Measurements from ENCODE around the gene BICDL1.

DNA sequence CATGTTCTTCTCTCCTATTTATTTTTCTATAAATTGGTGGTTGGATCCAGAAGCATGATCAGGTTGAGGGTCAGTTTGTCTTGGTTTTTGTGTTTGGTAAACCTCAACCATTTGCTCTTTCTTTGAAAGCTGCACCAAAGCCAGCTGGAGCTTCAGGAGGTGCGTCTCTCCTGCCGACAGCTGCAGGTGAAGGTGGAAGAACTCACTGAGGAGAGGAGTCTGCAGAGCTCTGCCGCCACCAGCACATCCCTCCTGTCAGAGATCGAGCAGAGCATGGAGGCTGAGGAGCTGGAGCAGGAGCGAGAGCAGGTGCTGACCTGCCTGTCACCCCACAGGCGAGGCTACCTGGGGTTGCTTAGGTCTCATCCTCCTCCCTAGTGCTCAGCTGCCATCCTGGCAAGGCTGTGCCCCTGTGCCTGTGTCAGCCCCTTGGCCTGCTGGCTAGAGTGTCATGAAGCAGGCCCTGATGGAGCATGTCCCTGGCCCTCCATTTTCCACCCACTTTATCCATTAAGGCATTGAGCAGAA is 82.5 kb downstream of the BICDL1 start:
- TF ChIP-seq, protein P1, sequence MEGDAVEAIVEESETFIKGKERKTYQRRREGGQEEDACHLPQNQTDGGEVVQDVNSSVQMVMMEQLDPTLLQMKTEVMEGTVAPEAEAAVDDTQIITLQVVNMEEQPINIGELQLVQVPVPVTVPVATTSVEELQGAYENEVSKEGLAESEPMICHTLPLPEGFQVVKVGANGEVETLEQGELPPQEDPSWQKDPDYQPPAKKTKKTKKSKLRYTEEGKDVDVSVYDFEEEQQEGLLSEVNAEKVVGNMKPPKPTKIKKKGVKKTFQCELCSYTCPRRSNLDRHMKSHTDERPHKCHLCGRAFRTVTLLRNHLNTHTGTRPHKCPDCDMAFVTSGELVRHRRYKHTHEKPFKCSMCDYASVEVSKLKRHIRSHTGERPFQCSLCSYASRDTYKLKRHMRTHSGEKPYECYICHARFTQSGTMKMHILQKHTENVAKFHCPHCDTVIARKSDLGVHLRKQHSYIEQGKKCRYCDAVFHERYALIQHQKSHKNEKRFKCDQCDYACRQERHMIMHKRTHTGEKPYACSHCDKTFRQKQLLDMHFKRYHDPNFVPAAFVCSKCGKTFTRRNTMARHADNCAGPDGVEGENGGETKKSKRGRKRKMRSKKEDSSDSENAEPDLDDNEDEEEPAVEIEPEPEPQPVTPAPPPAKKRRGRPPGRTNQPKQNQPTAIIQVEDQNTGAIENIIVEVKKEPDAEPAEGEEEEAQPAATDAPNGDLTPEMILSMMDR (conservative IDR thresholded peaks at IDR 0.05 in 1 of 2, IDR thresholded peaks at IDR 0.05 in 1 of 2; ENCODE audit: low read depth in 1 of 2, low read length in 2 of 2), result no peak
- TF ChIP-seq EZH2 (IDR thresholded peaks at IDR 0.05; ENCODE audit: low read length, missing control alignments), result no peak
